Activated T-helper 17 cell treated with anti-CD3 and anti-CD28 coated beads, Interleukin-2, amount 50 U/mL, for 72 hours (primary cell): ENCODE results near the gene TBC1D24. TPM values are rescaled to one million over a fixed set of nuclear protein-coding genes. Genes with fewer than 3 reads are reported as not detected.
A peak's percentile ranks its signal among the peaks of the same experiment; 100 is the strongest.
"Not testable (repeated sequence)": the region's sequence is repeated elsewhere in the genome, so short reads cannot be mapped to it uniquely, and the experiment has no call there.

Experiments
- ATAC-seq: fragments of 150-1000 bp; cut with Tn5 transposase; replicated peaks from 2 replicates; pipeline ENCODE4 v1.10.0; 2021; ENCODE audit warnings: mild to moderate bottlenecking, moderate library complexity
- H3K27ac Mint-ChIP-seq: one replicate; pipeline ENCODE4 v1.8.0; 2022; ENCODE audit warnings: mixed read lengths
- H3K27me3 Mint-ChIP-seq: one replicate; pipeline ENCODE4 v1.8.0; 2022; ENCODE audit warnings: mixed read lengths
- H3K36me3 Mint-ChIP-seq: one replicate; pipeline ENCODE4 v1.8.0; 2022; ENCODE audit warnings: low read depth, mild to moderate bottlenecking, mixed read lengths
- H3K4me1 Mint-ChIP-seq: one replicate; pipeline ENCODE4 v1.8.0; 2022; ENCODE audit warnings: mixed read lengths
- H3K4me3 Mint-ChIP-seq: one replicate; pipeline ENCODE4 v1.8.0; 2022; ENCODE audit warnings: mild to moderate bottlenecking, mixed read lengths
- H3K9me3 Mint-ChIP-seq: one replicate; pipeline ENCODE4 v1.8.0; 2022; ENCODE audit warnings: mixed read lengths
- total RNA-seq, 2 donors: library from RNA; stranded (reverse); gene quantifications; one replicate each; pipeline ENCODE4 v1.2.3, GENCODE V29; 2022

TBC1D24 gene
- total RNA-seq, 2 donors from 2014 or later = 10.8 to 16.1 TPM

GRCh38 chr16:2478279-2478678 is 3.4 kb downstream of the TBC1D24 start:
- Mint-ChIP-seq H3K27ac (no peak overlapping the region), H3K4me1 (peaks cover 17% of the 10 kb centered on the region), H3K36me3 (no peaks in the 10 kb centered on the region), H3K27me3 (no peaks in the 10 kb centered on the region), H3K4me3 (no peak overlapping the region), H3K9me3 (no peaks in the 10 kb centered on the region)
- no peak for ATAC-seq

DNA sequence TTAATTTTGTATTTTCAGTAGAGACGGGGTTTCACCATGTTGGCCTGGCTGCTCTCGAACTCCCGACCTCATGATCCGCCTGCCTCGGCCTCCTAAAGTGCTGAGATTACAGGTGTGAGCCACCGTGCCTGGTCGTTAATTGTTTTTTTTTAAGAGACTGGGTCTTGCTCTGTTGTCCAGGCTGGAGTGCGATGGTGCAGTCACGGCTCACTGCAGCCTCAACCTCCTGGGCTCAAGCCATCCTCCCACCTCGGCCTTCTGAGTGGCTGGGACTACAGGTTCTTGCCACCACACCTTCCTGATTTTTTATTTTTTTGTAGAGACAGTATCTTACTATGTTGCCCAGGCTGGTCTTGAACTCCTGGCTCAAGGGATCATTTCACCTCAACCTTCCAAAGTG is 5.1 kb downstream of the TBC1D24 start:
- not testable (repeated sequence) for H3K27ac Mint-ChIP-seq, ATAC-seq, H3K9me3 Mint-ChIP-seq, H3K36me3 Mint-ChIP-seq, H3K27me3 Mint-ChIP-seq, H3K4me3 Mint-ChIP-seq
- H3K4me1 Mint-ChIP-seq = peaks cover 22% of the 10 kb centered on the region

GRCh38 chr16:2480948-2481347 is 6.0 kb downstream of the TBC1D24 start:
- Mint-ChIP-seq H3K27me3 (no peaks in the 10 kb centered on the region), H3K27ac (no peak overlapping the region), H3K4me3 (no peak overlapping the region), H3K9me3 (no peaks in the 10 kb centered on the region), H3K4me1 (peaks cover 22% of the 10 kb centered on the region), H3K36me3 (no peaks in the 10 kb centered on the region)
- ATAC-seq = no peak

GRCh38 chr16:2481676-2482075 is 6.7 kb downstream of the TBC1D24 start:
- H3K36me3 Mint-ChIP-seq = no peaks in the 10 kb centered on the region
- H3K4me1 Mint-ChIP-seq = peaks cover 16% of the 10 kb centered on the region
- H3K27ac Mint-ChIP-seq = peak overlapping the region; percentile 39
- no peaks in the 10 kb centered on the region for H3K27me3 Mint-ChIP-seq
- no peak overlapping the region for H3K4me3 Mint-ChIP-seq
- no peaks in the 10 kb centered on the region for H3K9me3 Mint-ChIP-seq
- ATAC-seq = no peak

DNA sequence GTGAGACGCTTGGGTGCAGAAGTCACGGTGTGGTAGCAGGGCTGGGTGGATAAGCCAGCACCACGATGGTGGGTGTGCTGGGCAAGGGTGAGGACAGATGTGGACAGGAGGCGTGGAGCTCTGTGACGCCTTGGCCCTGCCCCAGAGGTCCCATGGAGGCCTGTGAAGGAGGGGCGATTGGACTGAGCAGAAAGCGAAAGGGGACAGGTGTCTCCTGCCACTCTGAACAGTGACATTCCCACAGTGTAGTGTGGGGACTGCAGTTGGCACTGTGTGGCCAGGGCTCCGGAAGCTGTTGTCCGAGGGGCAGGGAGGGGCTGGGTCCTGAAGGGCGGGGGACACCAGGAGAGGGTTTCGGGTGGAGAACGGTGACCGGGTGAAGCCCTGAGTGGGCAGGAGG is 7.3 kb downstream of the TBC1D24 start:
- peak overlapping the region; percentile 39 for H3K27ac Mint-ChIP-seq
- H3K36me3 Mint-ChIP-seq = no peaks in the 10 kb centered on the region
- H3K27me3 Mint-ChIP-seq = no peaks in the 10 kb centered on the region
- no peak overlapping the region for H3K4me3 Mint-ChIP-seq
- H3K9me3 Mint-ChIP-seq = no peaks in the 10 kb centered on the region
- H3K4me1 Mint-ChIP-seq = peaks cover 19% of the 10 kb centered on the region
- ATAC-seq = no peak

GRCh38 chr16:2482708-2483534 is 8.0 kb downstream of the TBC1D24 start:
- peaks cover 18% of the 10 kb centered on the region for H3K4me1 Mint-ChIP-seq
- no peak overlapping the region for H3K27ac Mint-ChIP-seq
- H3K36me3 Mint-ChIP-seq = no peaks in the 10 kb centered on the region
- no peaks in the 10 kb centered on the region for H3K27me3 Mint-ChIP-seq
- no peak overlapping the region for H3K4me3 Mint-ChIP-seq
- ATAC-seq = no peak
- H3K9me3 Mint-ChIP-seq = no peaks in the 10 kb centered on the region

DNA sequence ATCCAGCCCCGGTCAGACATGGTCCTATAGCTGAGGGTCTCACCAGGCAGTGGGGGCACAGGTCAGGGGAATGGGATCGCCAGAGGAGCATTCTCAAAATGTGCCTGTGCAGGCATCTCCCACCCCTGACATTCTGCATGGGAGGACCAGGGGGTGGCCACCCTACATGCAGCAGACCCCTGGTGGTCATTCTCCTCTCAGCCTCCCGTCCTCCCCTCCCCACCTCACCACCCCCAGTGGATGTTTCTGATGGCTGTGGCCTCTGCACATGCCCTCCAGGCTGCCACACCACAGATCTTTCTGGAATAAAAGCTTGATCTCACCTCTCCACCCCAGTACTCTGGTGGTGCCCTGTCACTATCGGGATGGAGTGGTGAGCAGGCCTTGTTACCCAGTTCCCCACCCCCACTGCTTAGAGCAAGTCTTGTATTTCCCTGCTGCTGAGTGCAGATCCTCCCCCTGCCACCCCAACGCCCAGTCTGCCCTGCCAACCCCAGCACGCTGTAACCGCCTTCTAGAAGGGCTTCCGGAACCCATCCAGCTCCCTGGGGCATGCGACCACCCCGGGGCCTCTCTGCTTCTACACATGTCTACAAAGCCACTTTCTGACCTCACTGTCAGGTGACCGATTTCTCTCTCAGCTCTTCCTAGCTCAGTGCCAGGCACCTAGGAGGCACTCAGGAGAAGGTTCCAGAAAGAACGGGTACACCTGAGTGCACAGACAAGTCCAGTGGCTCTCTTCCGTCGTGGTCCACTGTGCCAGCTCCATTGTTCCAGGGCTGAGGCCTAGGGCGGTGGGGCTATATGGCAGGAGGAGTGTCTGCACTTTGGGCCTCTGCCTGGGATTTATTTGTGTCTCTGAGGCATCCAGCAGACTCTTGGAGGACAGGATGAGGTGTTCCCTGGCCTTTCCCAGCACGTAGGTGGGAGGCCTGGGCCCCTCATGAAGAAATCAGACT is 9.3 kb downstream of the TBC1D24 start:
- peaks cover 17% of the 10 kb centered on the region for H3K4me1 Mint-ChIP-seq
- no peak for ATAC-seq
- H3K36me3 Mint-ChIP-seq = no peaks in the 10 kb centered on the region
- peak overlapping the region; percentile 80 for H3K27ac Mint-ChIP-seq
- no peaks in the 10 kb centered on the region for H3K9me3 Mint-ChIP-seq
- no peaks in the 10 kb centered on the region for H3K27me3 Mint-ChIP-seq
- no peak overlapping the region for H3K4me3 Mint-ChIP-seq

- Mint-ChIP-seq H3K9me3 (no peaks in the 10 kb centered on the region), H3K27ac (peak overlapping the region; percentile 80), H3K4me1 (peaks cover 17% of the 10 kb centered on the region), H3K36me3 (no peaks in the 10 kb centered on the region), H3K4me3 (no peak overlapping the region), H3K27me3 (no peaks in the 10 kb centered on the region)
- ATAC-seq = no peak
Observed at GRCh38 chr16:2484898-2485508, 10.1 kb downstream of the TBC1D24 start.

DNA sequence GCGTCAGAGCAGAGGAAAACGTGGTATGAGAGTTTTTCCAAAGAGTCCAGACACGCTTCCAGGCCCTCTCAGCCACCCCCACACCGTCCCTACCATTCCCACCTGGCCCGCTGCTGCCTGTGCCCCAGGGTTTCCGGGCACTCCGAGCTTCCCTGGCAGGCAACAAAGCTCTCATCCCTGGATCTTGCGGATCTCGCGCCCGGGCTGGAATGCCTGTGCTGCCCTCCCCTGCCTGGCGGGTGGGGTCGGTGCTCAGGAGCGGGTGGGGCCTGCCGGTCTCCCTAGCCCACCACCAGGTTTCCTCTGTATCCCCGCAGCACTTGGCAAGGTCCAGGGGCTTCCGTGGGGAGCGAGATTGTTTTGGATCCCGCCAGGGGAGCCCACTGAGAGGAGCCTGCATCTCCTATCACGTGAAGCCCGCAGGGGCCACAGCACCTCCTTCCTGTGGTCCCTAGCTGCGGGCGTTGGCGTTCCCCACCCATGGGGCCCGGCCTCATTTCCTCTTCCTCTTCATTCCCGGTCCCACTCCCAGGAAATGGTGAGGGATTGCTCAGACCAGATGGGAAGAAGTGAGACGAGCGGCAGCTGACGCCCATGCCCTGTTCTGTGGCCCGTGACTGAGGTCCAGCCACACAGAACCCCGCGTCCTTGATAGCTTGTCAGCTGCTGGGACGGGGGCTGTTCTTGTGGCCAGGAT is 11.0 kb downstream of the TBC1D24 start:
- no peak for ATAC-seq
- H3K27me3 Mint-ChIP-seq = no peaks in the 10 kb centered on the region
- H3K9me3 Mint-ChIP-seq = no peaks in the 10 kb centered on the region
- no peak overlapping the region for H3K4me3 Mint-ChIP-seq
- no peak overlapping the region for H3K27ac Mint-ChIP-seq
- H3K4me1 Mint-ChIP-seq = peaks cover 17% of the 10 kb centered on the region
- H3K36me3 Mint-ChIP-seq = no peaks in the 10 kb centered on the region

DNA sequence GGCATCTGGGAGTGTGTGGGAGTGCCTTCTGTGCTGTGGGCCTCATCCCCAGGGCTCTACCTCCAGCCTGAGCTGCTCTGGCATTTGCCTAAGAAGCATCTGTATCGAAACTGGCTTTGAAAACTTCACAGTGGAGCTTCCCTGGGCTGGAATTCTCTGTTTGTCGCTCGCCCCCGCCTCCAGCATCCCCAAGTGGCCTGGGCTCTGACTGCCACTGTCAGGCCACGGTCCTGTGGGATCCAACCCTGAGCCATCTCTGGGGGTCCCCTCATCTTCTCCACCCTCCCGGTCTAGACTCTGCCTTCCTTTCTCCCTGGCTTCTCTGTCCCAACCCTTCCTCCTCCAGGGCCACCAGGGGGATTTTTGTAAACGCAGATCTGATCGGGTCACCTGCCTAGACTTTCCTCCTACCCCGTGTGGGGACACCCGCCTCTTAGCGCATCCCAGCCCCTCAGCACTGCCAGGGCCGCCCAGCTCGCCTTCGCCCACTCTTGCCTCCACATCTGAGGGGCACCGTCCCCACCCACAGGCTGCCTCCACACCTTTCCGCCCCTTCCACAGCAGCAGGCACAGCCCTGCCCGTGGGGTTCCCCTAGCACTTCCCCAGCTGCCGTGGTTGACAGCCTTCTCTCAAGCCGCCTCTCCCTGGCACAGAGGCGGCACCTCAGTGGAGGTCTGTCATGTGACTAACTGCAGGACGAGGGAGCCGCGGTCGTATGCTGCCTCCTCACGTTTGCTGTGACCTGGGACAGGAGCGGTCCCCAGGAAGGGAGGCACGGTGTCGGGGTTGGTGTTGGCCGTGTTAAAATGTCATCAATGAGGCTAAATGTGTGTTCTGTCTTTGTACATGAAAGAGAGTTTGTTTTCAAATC is 12.0 kb downstream of the TBC1D24 start:
- Mint-ChIP-seq H3K36me3 (no peaks in the 10 kb centered on the region), H3K4me1 (peaks cover 17% of the 10 kb centered on the region), H3K27ac (peak overlapping the region; percentile 89), H3K4me3 (peak overlapping the region; percentile 76), H3K9me3 (no peaks in the 10 kb centered on the region), H3K27me3 (no peaks in the 10 kb centered on the region)
- ATAC-seq = peak; percentile 99

GRCh38 chr16:2487517-2487842 is 12.6 kb downstream of the TBC1D24 start:
- Mint-ChIP-seq H3K4me3 (peak overlapping the region; percentile 76), H3K36me3 (no peaks in the 10 kb centered on the region), H3K27ac (peak overlapping the region; percentile 89), H3K9me3 (no peaks in the 10 kb centered on the region), H3K4me1 (peaks cover 17% of the 10 kb centered on the region), H3K27me3 (no peaks in the 10 kb centered on the region)
- ATAC-seq = no peak

- peaks cover 17% of the 10 kb centered on the region for H3K4me1 Mint-ChIP-seq
- no peak for ATAC-seq
- no peak overlapping the region for H3K27ac Mint-ChIP-seq
Observed at GRCh38 chr16:2487903-2488531, 13.1 kb downstream of the TBC1D24 start.

GRCh38 chr16:2489581-2489980 is 14.7 kb downstream of the TBC1D24 start:
- H3K36me3 Mint-ChIP-seq = no peaks in the 10 kb centered on the region
- ATAC-seq = no peak
- H3K4me3 Mint-ChIP-seq = no peak overlapping the region
- H3K9me3 Mint-ChIP-seq = no peaks in the 10 kb centered on the region
- no peak overlapping the region for H3K27ac Mint-ChIP-seq
- no peaks in the 10 kb centered on the region for H3K27me3 Mint-ChIP-seq
- H3K4me1 Mint-ChIP-seq = peaks cover 13% of the 10 kb centered on the region

More at GRCh38 chr16:2487903-2488531, 13.1 kb downstream of the TBC1D24 start:
- H3K9me3 Mint-ChIP-seq = no peaks in the 10 kb centered on the region
- H3K36me3 Mint-ChIP-seq = no peaks in the 10 kb centered on the region
- H3K27me3 Mint-ChIP-seq = no peaks in the 10 kb centered on the region
- peak overlapping the region; percentile 76 for H3K4me3 Mint-ChIP-seq
